ENCODE measurements around the gene FTH1. TPM values are rescaled to one million over a fixed set of nuclear protein-coding genes. Genes with fewer than 3 reads are reported as not detected.
A peak's percentile ranks its signal among the peaks of the same experiment; 100 is the strongest.

The FTH1 gene
- total and polyA plus RNA-seq, 2 of the 13 experiments (the other 11 are each of a cell fraction or from before 2014, with no cell fraction given), result 607 to 760 TPM

DNA sequence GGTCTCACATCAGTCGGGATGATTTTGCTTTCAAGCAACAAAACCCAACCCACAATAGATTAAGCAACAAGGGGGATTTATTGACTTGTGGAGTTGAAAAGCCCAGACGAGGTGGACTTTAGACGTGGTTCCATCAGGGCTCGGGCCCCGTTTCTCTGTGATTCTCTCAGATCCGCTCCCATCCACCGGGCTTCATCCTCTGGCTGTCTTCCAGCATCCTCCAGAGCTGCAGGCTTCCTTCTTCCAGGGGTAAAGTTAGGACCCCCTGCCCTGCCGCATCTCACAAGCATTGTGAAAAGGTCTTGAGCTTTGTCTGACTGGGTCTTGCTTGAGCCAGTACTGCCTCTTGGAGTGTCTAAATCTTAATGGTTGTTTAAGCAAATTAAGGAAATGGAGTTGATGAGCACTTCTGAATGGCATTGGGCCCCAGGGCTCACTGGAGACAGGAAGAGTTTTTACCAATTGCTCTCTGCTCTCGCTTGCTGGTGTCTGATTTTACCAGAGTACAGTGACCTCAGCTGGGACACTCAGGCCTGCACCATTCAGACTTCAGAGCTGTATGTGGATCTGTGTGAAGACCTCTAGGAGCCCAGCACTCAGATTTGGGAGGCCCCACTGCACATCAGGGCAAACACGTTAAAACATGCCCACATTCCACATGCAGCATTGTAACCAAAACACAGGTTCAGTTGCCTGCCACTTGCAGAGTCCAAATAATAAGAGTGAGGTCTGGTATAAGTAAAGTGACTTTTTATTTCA is 13.5 kb upstream of the FTH1 start (continued):
- peak; percentile 85 for TF ChIP-seq SOX5 (CRISPR knock-in tag; IDR thresholded peaks at IDR 0.05; ENCODE audit: borderline replicate concordance)
- TF ChIP-seq, protein P1, sequence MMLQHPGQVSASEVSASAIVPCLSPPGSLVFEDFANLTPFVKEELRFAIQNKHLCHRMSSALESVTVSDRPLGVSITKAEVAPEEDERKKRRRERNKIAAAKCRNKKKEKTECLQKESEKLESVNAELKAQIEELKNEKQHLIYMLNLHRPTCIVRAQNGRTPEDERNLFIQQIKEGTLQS (CRISPR knock-in tag; IDR thresholded peaks at IDR 0.05), result no peak
- TF ChIP-seq, protein P2, sequence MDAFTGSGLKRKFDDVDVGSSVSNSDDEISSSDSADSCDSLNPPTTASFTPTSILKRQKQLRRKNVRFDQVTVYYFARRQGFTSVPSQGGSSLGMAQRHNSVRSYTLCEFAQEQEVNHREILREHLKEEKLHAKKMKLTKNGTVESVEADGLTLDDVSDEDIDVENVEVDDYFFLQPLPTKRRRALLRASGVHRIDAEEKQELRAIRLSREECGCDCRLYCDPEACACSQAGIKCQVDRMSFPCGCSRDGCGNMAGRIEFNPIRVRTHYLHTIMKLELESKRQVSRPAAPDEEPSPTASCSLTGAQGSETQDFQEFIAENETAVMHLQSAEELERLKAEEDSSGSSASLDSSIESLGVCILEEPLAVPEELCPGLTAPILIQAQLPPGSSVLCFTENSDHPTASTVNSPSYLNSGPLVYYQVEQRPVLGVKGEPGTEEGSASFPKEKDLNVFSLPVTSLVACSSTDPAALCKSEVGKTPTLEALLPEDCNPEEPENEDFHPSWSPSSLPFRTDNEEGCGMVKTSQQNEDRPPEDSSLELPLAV (CRISPR knock-in tag; conservative IDR thresholded peaks at IDR 0.05; ENCODE audit: low read depth), result no peak
- no peak for TF ChIP-seq ZNF382 (CRISPR knock-in tag; IDR thresholded peaks at IDR 0.05; ENCODE audit: borderline replicate concordance)
- 0 out of 2 replicates have a peak, but pooled peaks have one; percentile 23 for TF ChIP-seq ZNF598 (CRISPR knock-in tag; IDR thresholded peaks at IDR 0.05; ENCODE audit: borderline replicate concordance)
- TF ChIP-seq RFX3 (CRISPR knock-in tag; IDR thresholded peaks at IDR 0.05), result no peak
- TF ChIP-seq MIER3 (CRISPR knock-in tag; IDR thresholded peaks at IDR 0.05; ENCODE audit: borderline replicate concordance), result no peak; the same call in 1 of the 2 replicates
- TF ChIP-seq, protein P3, sequence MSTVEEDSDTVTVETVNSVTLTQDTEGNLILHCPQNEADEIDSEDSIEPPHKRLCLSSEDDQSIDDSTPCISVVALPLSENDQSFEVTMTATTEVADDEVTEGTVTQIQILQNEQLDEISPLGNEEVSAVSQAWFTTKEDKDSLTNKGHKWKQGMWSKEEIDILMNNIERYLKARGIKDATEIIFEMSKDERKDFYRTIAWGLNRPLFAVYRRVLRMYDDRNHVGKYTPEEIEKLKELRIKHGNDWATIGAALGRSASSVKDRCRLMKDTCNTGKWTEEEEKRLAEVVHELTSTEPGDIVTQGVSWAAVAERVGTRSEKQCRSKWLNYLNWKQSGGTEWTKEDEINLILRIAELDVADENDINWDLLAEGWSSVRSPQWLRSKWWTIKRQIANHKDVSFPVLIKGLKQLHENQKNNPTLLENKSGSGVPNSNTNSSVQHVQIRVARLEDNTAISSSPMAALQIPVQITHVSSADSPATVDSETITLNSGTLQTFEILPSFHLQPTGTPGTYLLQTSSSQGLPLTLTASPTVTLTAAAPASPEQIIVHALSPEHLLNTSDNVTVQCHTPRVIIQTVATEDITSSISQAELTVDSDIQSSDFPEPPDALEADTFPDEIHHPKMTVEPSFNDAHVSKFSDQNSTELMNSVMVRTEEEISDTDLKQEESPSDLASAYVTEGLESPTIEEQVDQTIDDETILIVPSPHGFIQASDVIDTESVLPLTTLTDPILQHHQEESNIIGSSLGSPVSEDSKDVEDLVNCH (CRISPR knock-in tag; IDR thresholded peaks at IDR 0.05), result no peak
- TF ChIP-seq, protein P4, sequence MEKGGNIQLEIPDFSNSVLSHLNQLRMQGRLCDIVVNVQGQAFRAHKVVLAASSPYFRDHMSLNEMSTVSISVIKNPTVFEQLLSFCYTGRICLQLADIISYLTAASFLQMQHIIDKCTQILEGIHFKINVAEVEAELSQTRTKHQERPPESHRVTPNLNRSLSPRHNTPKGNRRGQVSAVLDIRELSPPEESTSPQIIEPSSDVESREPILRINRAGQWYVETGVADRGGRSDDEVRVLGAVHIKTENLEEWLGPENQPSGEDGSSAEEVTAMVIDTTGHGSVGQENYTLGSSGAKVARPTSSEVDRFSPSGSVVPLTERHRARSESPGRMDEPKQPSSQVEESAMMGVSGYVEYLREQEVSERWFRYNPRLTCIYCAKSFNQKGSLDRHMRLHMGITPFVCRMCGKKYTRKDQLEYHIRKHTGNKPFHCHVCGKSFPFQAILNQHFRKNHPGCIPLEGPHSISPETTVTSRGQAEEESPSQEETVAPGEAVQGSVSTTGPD (CRISPR knock-in tag; IDR thresholded peaks at IDR 0.05), result no peak
- no peak for TF ChIP-seq ZNF446 (CRISPR knock-in tag; IDR thresholded peaks at IDR 0.05)
- TF ChIP-seq ZNF260 (CRISPR knock-in tag; IDR thresholded peaks at IDR 0.05; ENCODE audit: borderline replicate concordance, low read depth), result no peak
- no peak for TF ChIP-seq ARNT (IDR thresholded peaks at IDR 0.05)
- TF ChIP-seq, protein P5, sequence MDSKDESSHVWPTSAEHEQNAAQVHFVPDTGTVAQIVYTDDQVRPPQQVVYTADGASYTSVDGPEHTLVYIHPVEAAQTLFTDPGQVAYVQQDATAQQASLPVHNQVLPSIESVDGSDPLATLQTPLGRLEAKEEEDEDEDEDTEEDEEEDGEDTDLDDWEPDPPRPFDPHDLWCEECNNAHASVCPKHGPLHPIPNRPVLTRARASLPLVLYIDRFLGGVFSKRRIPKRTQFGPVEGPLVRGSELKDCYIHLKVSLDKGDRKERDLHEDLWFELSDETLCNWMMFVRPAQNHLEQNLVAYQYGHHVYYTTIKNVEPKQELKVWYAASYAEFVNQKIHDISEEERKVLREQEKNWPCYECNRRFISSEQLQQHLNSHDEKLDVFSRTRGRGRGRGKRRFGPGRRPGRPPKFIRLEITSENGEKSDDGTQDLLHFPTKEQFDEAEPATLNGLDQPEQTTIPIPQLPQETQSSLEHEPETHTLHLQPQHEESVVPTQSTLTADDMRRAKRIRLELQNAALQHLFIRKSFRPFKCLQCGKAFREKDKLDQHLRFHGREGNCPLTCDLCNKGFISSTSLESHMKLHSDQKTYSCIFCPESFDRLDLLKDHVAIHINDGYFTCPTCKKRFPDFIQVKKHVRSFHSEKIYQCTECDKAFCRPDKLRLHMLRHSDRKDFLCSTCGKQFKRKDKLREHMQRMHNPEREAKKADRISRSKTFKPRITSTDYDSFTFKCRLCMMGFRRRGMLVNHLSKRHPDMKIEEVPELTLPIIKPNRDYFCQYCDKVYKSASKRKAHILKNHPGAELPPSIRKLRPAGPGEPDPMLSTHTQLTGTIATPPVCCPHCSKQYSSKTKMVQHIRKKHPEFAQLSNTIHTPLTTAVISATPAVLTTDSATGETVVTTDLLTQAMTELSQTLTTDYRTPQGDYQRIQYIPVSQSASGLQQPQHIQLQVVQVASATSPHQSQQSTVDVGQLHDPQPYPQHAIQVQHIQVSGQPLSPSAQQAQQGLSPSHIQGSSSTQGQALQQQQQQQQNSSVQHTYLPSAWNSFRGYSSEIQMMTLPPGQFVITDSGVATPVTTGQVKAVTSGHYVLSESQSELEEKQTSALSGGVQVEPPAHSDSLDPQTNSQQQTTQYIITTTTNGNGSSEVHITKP (CRISPR knock-in tag; IDR thresholded peaks at IDR 0.05; ENCODE audit: low read depth), result no peak
- TF ChIP-seq, protein P6, sequence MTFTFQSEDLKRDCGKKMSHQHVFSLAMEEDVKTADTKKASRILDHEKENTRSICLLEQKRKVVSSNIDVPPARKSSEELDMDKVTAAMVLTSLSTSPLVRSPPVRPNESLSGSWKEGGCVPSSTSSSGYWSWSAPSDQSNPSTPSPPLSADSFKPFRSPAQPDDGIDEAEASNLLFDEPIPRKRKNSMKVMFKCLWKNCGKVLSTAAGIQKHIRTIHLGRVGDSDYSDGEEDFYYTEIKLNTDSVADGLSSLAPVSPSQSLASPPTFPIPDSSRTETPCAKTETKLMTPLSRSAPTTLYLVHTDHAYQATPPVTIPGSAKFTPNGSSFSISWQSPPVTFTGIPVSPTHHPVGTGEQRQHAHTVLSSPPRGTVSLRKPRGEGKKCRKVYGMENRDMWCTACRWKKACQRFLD (CRISPR knock-in tag; IDR thresholded peaks at IDR 0.05; ENCODE audit: borderline replicate concordance), result no peak
- TF ChIP-seq ZNF441 (CRISPR knock-in tag; IDR thresholded peaks at IDR 0.05; ENCODE audit: borderline replicate concordance), result peak; percentile 99

Measured in HepG2 (cell line).